Neuronal stem cell (in vitro differentiated cells): ENCODE results near the gene SGSM1.

ENCODE experiments used
- DNase-seq: peaks from one replicate; pipeline ENCODE4 v3.0.0-alpha.2; 2013; ENCODE audit warnings: low spot score
- H2AFZ ChIP-seq: one replicate; pipeline ENCODE4 v1.6.1; 2013; ENCODE audit warnings: mild to moderate bottlenecking, low read length, inconsistent platforms
- H2AK5ac ChIP-seq: 2 replicates; pipeline ENCODE4 v1.6.1; 2013; ENCODE audit warnings: low read depth, mild to moderate bottlenecking, inconsistent platforms, low read length, moderate library complexity, mixed read lengths
- H2BK120ac ChIP-seq: 2 replicates; pipeline ENCODE4 v1.6.1; 2013; ENCODE audit warnings: low read depth, mild to moderate bottlenecking, inconsistent platforms, low read length, moderate library complexity, mixed read lengths
- H2BK12ac ChIP-seq: one replicate; pipeline ENCODE4 v1.6.1; 2013; ENCODE audit warnings: low read length, inconsistent platforms
- H2BK15ac ChIP-seq: 2 replicates; pipeline ENCODE4 v1.6.1; 2013; ENCODE audit warnings: mild to moderate bottlenecking, low read length, inconsistent platforms, mixed read lengths
- H2BK5ac ChIP-seq: one replicate; pipeline ENCODE4 v1.6.1; 2013; ENCODE audit warnings: inconsistent platforms, mild to moderate bottlenecking, low read length, moderate library complexity
- H3K14ac ChIP-seq: one replicate; pipeline ENCODE4 v1.6.1; 2013; ENCODE audit warnings: low read length, inconsistent platforms
- H3K18ac ChIP-seq: 2 replicates; pipeline ENCODE4 v1.6.1; 2013; ENCODE audit warnings: low read length, inconsistent platforms
- H3K23ac ChIP-seq: 2 replicates; pipeline ENCODE4 v1.6.1; 2013; ENCODE audit warnings: low read depth, mild to moderate bottlenecking, mixed read lengths, low read length, inconsistent platforms; ENCODE audit not compliant: poor library complexity
- H3K27ac ChIP-seq: replicated peaks from 3 replicates; pipeline ENCODE4 v1.5.1; 2013; ENCODE audit warnings: low read length, inconsistent platforms
- H3K27me3 ChIP-seq, 3 experiments: 2 replicates each; pipeline ENCODE4 v1.6.1; 2013; ENCODE audit warnings: low read length in 3 of 3, mild to moderate bottlenecking in 2 of 3, inconsistent platforms in 1 of 3, low read depth in 1 of 3, mixed read lengths in 1 of 3, moderate library complexity in 1 of 3; ENCODE audit not compliant: control insufficient read depth in 3 of 3, insufficient read depth in 3 of 3
- H3K36me3 ChIP-seq, 2 donors: replicated peaks in 1 of 2; 2 replicates each; pipeline ENCODE4 v1.6.1; 2013; ENCODE audit warnings: low read length in 2 of 2; ENCODE audit not compliant: control insufficient read depth in 2 of 2, insufficient read depth in 2 of 2
- H3K4ac ChIP-seq: 2 replicates; pipeline ENCODE4 v1.6.1; 2013; ENCODE audit warnings: inconsistent platforms, mild to moderate bottlenecking, low read length, moderate library complexity
- H3K4me1 ChIP-seq, 2 donors: 1 replicate in 1 of 2; 2 replicates in 1 of 2; pipeline ENCODE4 v1.6.1; 2013; ENCODE audit warnings: low read length in 2 of 2, low read depth in 1 of 2; ENCODE audit not compliant: control insufficient read depth in 2 of 2, insufficient read depth in 1 of 2
- H3K4me2 ChIP-seq: one replicate; pipeline ENCODE4 v1.6.1; 2013; ENCODE audit warnings: mild to moderate bottlenecking, low read length, inconsistent platforms; ENCODE audit not compliant: insufficient read depth, poor library complexity, severe bottlenecking
- H3K4me3 ChIP-seq, 2 donors: 2 replicates each; pipeline ENCODE4 v1.5.1; 2013; ENCODE audit warnings: low read length in 2 of 2, mild to moderate bottlenecking in 2 of 2, inconsistent platforms in 1 of 2, moderate library complexity in 1 of 2
- H3K79me1 ChIP-seq: one replicate; pipeline ENCODE4 v1.6.1; 2013; ENCODE audit warnings: low read depth, mild to moderate bottlenecking, inconsistent platforms, low read length, moderate library complexity
- H3K9ac ChIP-seq: one replicate; pipeline ENCODE4 v1.6.1; 2013; ENCODE audit warnings: mild to moderate bottlenecking, low read depth, low read length, inconsistent platforms; ENCODE audit not compliant: poor library complexity
- H3K9me3 ChIP-seq, 2 donors: replicated peaks in 1 of 2; 2 replicates each; pipeline versions ENCODE3 to v1.6.1; 2013; ENCODE audit warnings: low read length in 2 of 2, mild to moderate bottlenecking in 2 of 2, inconsistent platforms in 1 of 2, low read depth in 1 of 2, mixed read lengths in 1 of 2, moderate library complexity in 1 of 2; ENCODE audit not compliant: control insufficient read depth in 2 of 2, insufficient read depth in 1 of 2
- H4K8ac ChIP-seq: one replicate; pipeline ENCODE4 v1.6.1; 2013; ENCODE audit warnings: low read depth, mild to moderate bottlenecking, inconsistent platforms, low read length, moderate library complexity
- H4K91ac ChIP-seq: one replicate; pipeline ENCODE4 v1.6.1; 2013; ENCODE audit warnings: low read length, low read depth, mild to moderate bottlenecking, inconsistent platforms; ENCODE audit not compliant: poor library complexity
- WGBS, 2 donors: extraction: QIAGEN DNeasy Blood & Tissue Kit; methylation state at CpG; one replicate each; pipeline ENCODE4 v1.1.7; 2013; ENCODE audit warnings: missing lambda C conversion rate in 2 of 2, mixed read lengths in 1 of 2; ENCODE audit not compliant: insufficient read length in 2 of 2, insufficient replicate concordance in 1 of 2; ENCODE audit errors: extremely low coverage in 2 of 2; 5-methylcytosine and 5-hydroxymethylcytosine counted together

SGSM1 gene

GRCh38 chr22:24865508-24865907, 59.5 kb downstream of the SGSM1 start:
- no CpG with 5 or more reads among the region's 4 CpGs for WGBS, 2 donors
- H2BK120ac ChIP-seq: no peak overlapping the region
- no peak overlapping the region for H3K4me2 ChIP-seq
- no peak overlapping the region for H3K9ac ChIP-seq
- H2BK15ac ChIP-seq: no peak overlapping the region
- H3K4me1 ChIP-seq: no peaks in the 10 kb centered on the region
- H3K14ac ChIP-seq: no peak overlapping the region
- H2BK12ac ChIP-seq: no peak overlapping the region
- no peaks in the 10 kb centered on the region for H3K9me3 ChIP-seq
- DNase-seq: no peak
- H3K27ac ChIP-seq: no peak overlapping the region
- no peak overlapping the region for H4K8ac ChIP-seq
- no peak overlapping the region for H3K18ac ChIP-seq
- no peak overlapping the region for H3K4me3 ChIP-seq
- H3K36me3 ChIP-seq: no peaks in the 10 kb centered on the region
- H3K27me3 ChIP-seq: no peaks in the 10 kb centered on the region
- H2AK5ac ChIP-seq: no peak overlapping the region
- no peak overlapping the region for H2AFZ ChIP-seq
- H3K23ac ChIP-seq: no peak overlapping the region
- H3K4ac ChIP-seq: no peak overlapping the region
- no peak overlapping the region for H2BK5ac ChIP-seq
- H3K79me1 ChIP-seq: no peaks in the 10 kb centered on the region
- no peak overlapping the region for H4K91ac ChIP-seq

GRCh38 chr22:24867323-24868022, 61.5 kb downstream of the SGSM1 start:
- Histone ChIP-seq H3K4ac (no peak overlapping the region), H3K4me1 (no peaks in the 10 kb centered on the region), H3K4me2 (no peak overlapping the region), H2BK12ac (no peak overlapping the region), H3K23ac (no peak overlapping the region), H2BK120ac (no peak overlapping the region), H2AFZ (no peak overlapping the region), H4K91ac (no peak overlapping the region), H3K36me3 (no peaks in the 10 kb centered on the region), H3K9me3 (no peaks in the 10 kb centered on the region), H3K27ac (no peak overlapping the region), H2BK15ac (no peak overlapping the region), H3K27me3 (no peaks in the 10 kb centered on the region), H3K9ac (no peak overlapping the region), H3K14ac (no peak overlapping the region), H3K79me1 (no peaks in the 10 kb centered on the region), H3K18ac (no peak overlapping the region), H2BK5ac (no peak overlapping the region), H3K4me3 (no peak overlapping the region), H2AK5ac (no peak overlapping the region), H4K8ac (no peak overlapping the region)
- DNase-seq: no peak
- no CpG with 5 or more reads among the region's 8 CpGs for WGBS, 2 donors

- no peak overlapping the region for H3K27ac ChIP-seq
- no peak overlapping the region for H3K18ac ChIP-seq
- DNase-seq: no peak
- H3K4me3 ChIP-seq: no peak overlapping the region
- H3K4ac ChIP-seq: no peak overlapping the region
- no peaks in the 10 kb centered on the region for H3K27me3 ChIP-seq
- no peak overlapping the region for H2BK12ac ChIP-seq
- no CpG with 5 or more reads among the region's 7 CpGs for WGBS, 2 donors
- H3K36me3 ChIP-seq: no peaks in the 10 kb centered on the region
- no peak overlapping the region for H3K14ac ChIP-seq
- H4K91ac ChIP-seq: no peak overlapping the region
- no peaks in the 10 kb centered on the region for H3K9me3 ChIP-seq
- H3K9ac ChIP-seq: no peak overlapping the region
- no peak overlapping the region for H4K8ac ChIP-seq
- no peak overlapping the region for H2BK120ac ChIP-seq
- H2AK5ac ChIP-seq: no peak overlapping the region
- no peak overlapping the region for H3K4me2 ChIP-seq
- H2BK15ac ChIP-seq: no peak overlapping the region
- no peaks in the 10 kb centered on the region for H3K79me1 ChIP-seq
- H3K23ac ChIP-seq: no peak overlapping the region
- H2BK5ac ChIP-seq: no peak overlapping the region
- H2AFZ ChIP-seq: no peak overlapping the region
- no peaks in the 10 kb centered on the region for H3K4me1 ChIP-seq
Observed at GRCh38 chr22:24868979-24869378, 63.0 kb downstream of the SGSM1 start.

GRCh38 chr22:24871611-24872205, 65.7 kb downstream of the SGSM1 start:
- no peak for DNase-seq

More at GRCh38 chr22:24871611-24872205, 65.7 kb downstream of the SGSM1 start:
- H3K9me3 ChIP-seq: no peaks in the 10 kb centered on the region
- H2AK5ac ChIP-seq: no peak overlapping the region
- no peak overlapping the region for H3K4me3 ChIP-seq
- no peak overlapping the region for H4K8ac ChIP-seq
- no peak overlapping the region for H2BK12ac ChIP-seq
- no peak overlapping the region for H4K91ac ChIP-seq
- no peak overlapping the region for H3K4ac ChIP-seq
- no peak overlapping the region for H3K4me2 ChIP-seq
- no CpG with 5 or more reads among the region's 7 CpGs for WGBS, 2 donors
- no peak overlapping the region for H2BK5ac ChIP-seq
- no peaks in the 10 kb centered on the region for H3K27me3 ChIP-seq
- H3K4me1 ChIP-seq: no peaks in the 10 kb centered on the region
- H3K27ac ChIP-seq: no peak overlapping the region
- no peak overlapping the region for H3K18ac ChIP-seq
- no peak overlapping the region for H3K14ac ChIP-seq
- H2AFZ ChIP-seq: no peak overlapping the region
- no peak overlapping the region for H2BK15ac ChIP-seq
- H3K9ac ChIP-seq: no peak overlapping the region
- no peaks in the 10 kb centered on the region for H3K36me3 ChIP-seq
- H2BK120ac ChIP-seq: no peak overlapping the region
- no peaks in the 10 kb centered on the region for H3K79me1 ChIP-seq
- no peak overlapping the region for H3K23ac ChIP-seq
